Endometrial microvascular endothelial cells (primary cell): ENCODE results near the gene DCC. TPM values are rescaled to one million over a fixed set of nuclear protein-coding genes. Genes with fewer than 3 reads are reported as not detected.

Source experiments
- in situ Hi-C: cut with HindIII; loops from 2 replicates; pipeline ENCODE4 v1.10.0; 2017; ENCODE audit warnings: low sequenced_read_pairs, low pct_unique_long_range_greater_than_20kb; ENCODE audit errors: inconsistent ontology term
- total RNA-seq: library from RNA; depleted of rRNA; stranded (reverse); fragments of >200 nt; gene quantifications from one replicate; pipeline ENCODE4 v1.2.3, GENCODE V29; 2015; ENCODE audit errors: inconsistent ontology term

Gene DCC
- total RNA-seq, 1 donor from 2014 or later = not detected

DNA sequence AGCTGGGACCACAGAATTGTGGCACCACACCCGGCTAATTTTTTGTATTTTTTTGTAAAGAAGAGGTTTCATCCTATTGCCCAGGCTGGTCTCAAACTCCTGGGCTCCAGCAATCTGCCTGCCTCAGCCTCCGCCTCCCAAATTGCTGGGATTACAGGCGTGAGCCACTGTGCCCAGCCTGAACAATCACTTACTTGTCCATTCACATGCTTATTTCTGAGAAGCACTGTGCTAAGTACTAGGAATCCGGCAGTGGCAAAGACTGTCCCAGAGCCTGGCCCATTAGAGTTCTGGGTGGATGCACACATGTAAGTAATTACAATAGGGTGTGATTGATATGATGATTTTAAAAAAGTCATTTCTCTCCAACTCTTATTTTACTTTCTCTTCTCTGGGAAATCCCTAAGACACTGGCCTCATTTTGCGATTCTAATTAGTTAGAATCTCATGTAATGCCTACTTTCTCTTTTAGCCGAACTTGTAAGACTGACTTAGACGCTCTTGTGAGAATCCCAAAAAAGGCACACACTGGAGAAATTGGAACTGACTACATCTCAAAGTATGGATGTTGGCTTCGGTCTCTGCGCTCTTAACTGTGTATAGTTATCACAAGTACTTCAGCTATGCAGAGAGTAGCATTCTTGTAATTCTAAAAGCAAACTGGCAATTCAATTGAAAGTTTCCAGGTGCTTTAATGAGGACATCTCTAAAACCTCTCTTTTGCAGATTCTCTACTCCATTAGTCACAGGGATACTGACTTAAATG lies 567.7 kb downstream of the DCC start:
- in situ Hi-C loops = no loop called here

DNA sequence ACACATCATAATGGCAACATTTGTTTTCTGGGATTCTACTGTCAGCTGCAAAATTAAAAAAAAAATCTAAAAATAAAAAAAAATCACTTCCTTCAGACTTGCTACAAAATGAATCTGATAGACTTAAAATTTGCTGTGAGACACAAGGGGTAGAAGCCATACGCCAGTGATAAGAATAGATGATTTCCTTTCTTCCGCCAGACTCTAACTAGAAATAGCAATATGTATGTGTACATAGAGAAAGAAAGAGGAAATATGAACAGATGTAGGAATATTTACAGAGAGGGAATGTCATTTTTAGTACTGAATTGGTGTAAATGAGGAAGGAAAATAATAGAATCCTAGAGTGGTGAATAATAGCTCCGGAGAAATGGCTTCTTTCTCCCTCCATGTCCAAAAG lies 574.2 kb downstream of the DCC start:
- in situ Hi-C loops = no loop called here

- in situ Hi-C loops = no loop called here
These were observed 580.7 kb downstream of the DCC start for GRCh38 chr18:52920665-52921064.

- in situ Hi-C loops = no loop called here
These were observed 593.4 kb downstream of the DCC start for GRCh38 chr18:52933356-52933755.

- in situ Hi-C loops = no loop called here
These were observed 596.9 kb downstream of the DCC start for GRCh38 chr18:52936931-52937330.

DNA sequence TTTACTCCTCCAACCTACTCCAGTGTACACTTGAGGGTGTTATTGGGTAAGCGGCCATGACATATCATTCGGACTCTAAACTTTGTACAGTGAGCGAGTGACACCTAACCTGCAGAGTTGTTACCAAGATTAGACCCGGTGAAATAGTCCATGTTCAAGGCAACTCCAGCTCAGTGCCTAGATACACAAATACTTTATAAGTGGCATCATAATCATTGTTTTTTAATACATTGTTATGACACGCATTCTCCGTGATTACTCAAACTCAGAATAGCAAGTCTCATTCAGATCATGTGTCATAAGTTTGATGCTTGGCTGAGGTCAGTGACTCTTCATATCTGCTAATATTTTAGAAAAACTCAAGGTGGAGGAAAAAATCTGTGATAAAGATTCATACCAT lies 597.8 kb downstream of the DCC start:
- in situ Hi-C loops = no loop called here

GRCh38 chr18:52945552-52945951 lies 605.6 kb downstream of the DCC start:
- in situ Hi-C loops = no loop called here

- in situ Hi-C loops = no loop called here
These were observed 609.0 kb downstream of the DCC start for GRCh38 chr18:52948868-52949444.

- in situ Hi-C loops = no loop called here
These were observed 610.2 kb downstream of the DCC start for GRCh38 chr18:52950155-52950554.

DNA sequence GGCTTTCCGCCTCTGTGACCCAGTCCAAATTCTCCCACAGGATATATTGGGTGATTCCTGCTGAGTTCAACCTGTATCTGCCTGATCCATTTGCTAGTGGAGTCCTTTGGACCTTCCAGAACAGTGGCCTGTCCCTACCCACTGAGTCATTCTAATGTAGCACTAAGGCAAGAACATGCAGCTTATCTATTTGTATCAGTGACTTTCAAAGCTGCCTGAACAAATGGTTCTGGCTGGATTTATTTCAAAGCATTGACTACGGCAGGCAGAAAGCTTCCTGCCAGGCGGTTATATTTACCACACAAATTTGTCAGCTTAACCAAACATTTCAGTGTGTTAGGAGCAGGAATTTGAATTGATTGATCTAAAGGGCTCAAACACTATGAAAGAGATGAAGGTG lies 613.4 kb downstream of the DCC start:
- in situ Hi-C loops = no loop called here

DNA sequence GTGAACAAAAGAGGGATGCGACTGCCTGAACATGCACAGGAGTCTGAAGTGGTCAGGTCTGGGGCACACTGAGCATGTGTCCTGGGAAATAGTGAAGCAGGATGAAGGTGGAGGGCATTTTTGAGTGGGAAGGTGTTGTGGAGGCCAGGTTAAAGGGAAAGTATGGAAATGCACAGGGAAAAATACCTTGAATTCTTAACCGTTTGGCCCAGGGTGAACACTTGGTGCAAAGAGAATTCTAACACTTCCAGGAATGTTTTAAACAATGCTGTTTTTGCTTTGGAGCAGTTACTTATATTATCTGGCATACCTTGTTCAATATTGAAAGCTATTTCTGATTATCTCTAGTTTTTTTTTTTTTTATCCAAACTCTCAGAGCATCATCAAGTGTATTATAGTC lies 623.5 kb downstream of the DCC start:
- in situ Hi-C loops = no loop called here

DNA sequence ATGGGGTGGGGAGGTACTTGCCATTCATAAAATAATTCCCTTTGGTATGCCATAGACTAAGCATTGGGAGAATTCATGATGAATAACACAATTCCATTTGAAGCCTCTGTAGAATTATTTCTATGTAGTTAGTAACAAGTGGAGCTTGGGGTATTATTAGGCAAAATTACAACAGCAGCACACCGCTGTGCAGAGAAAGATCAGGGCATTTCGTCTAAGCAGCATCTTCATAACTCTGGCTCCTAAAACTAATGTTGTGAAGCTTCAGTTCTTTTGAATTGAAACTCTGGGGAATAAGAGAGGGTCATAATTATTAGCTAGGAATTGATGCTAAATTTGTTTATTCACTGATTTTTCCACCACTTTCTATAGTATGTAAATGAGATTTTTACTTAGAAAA lies 630.7 kb downstream of the DCC start:
- in situ Hi-C loops = no loop called here

DNA sequence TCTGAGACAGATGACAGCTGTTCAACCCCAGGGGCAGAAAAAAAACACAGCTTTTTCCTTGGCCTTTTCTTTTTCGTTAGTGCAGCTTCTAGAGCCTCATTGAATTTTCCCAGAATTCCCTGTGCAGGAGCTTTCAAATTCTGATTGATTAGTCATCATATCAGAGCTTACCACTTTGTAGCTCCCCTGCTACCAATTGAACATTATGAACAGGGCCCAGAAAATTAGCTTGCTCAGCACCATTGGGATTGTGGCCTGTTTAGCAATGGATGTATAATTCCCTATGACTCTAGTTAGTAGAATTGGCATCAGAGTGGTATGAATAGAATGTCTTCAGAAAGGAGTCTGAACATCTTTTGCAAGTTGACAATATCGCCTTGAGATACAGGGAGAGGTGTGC lies 631.1 kb downstream of the DCC start:
- in situ Hi-C loops = no loop called here

GRCh38 chr18:52979892-52980291 lies 639.9 kb downstream of the DCC start:
- in situ Hi-C loops = no loop called here

DNA sequence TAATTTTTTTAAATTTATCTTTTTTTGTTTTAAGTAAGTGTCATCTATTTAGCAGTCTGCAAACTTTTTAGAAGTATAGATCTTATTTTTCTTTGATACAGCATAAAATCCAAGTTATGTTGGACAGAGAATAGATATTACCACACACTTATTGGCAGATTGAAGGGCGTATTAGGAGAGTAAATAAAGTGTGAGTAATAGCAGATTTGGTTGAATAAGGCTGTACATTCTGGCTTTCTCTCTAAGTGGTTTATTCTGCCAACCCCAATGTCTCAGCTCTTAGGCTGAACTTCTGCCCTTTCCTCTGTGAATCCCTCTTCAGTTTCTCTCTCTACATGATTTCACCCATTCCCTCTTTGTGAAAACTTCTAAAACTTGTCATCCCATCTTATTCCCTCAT lies 651.2 kb downstream of the DCC start:
- in situ Hi-C loops = no loop called here

DNA sequence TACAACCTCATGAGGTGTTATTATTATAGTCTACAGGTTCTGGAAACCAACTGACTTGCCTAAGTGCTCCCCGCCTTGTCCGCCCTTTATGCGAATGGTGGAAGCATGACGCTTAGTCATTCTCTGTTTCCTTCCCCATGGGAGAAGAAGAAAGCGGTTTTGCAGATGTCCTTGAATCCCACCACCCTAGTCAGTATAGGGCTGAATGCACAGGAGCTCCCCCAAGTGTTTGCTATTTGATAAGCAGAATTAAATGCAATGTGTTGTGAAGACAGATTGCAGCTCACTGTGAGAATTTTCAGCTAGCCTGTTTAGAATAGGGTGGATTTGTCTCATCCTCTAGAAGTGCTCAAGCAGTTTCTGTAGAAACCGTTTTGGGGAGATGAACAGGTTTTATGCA lies 652.0 kb downstream of the DCC start:
- in situ Hi-C loops = no loop called here

DNA sequence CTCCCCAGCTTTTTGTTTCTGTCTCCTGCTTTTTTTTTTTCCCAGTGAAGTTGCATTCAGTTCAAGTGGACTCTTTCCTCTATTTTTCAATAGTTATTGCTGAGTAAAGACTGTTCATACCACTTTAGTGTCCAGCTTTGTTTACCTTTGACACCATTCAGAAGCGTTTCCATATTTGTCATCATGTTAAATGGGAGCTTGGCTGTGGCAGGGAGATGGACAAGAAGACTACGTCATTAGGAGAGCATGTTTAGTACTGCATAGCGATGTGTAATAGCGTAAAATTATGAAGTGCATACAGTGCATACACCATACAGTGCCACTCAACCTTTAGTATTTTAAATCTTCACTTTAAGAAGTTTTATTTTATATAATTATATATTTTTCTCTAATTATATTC lies 655.9 kb downstream of the DCC start:
- in situ Hi-C loops = no loop called here

DNA sequence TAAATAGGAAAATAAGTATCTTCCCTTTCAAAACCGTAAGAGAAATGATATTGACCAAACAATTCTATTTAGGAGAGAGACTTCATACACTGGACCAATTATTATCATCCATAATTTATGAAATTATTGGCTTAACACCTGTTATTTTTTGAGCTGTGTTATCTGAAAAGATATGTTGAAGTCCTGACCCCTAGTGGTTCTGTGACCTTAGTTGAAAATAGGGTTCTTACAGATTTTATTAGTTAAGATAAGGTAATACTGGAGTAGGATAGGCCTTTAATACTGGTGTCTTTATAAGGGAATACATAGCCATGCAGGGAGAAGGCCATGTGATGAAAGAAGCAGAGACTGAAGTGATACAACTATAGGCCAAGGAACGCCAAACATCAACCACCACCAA lies 659.6 kb downstream of the DCC start:
- in situ Hi-C loops = no loop called here

DNA sequence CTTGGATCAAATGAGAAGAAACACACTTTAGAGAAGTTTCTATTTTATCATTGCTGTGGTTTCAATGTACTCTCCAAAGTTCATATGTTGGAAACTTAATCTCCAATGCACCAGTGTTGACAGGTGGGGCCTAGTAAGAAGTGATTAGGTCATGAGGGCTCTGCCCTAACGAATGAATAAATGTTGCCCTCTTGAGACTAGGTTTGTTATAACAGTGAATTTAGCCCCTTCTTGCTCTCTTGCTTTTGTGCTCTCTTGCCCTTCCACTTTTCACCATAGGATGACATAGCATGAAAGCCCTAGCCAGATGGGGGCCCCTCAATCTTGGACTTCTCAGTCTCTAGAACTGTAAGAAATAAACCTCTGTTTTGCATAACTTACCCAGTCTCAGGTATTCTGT lies 664.8 kb downstream of the DCC start:
- in situ Hi-C loops = no loop called here

DNA sequence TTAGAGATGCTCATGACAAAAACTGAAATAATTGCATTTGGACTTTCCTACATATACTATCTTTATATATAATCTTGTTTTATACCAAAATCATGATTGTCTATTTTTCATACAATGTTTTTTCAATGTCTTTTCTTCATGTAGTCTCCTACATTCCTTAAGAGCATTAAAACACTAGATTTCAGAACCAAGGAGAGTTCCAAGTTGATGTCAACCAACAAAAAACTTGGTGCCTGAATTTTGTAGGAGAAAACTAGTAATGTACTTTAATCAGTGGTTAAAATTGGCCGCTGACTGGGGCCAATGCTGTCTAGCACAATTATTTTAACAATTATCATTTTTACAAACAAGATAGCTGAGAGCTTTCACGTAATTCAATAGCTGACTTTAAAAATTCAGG lies 678.8 kb downstream of the DCC start:
- in situ Hi-C loops = no loop called here

GRCh38 chr18:53025247-53025646 lies 685.2 kb downstream of the DCC start:
- in situ Hi-C loops = no loop called here
